ENCODE measurements around the gene TPX2.

The TPX2 gene

DNA sequence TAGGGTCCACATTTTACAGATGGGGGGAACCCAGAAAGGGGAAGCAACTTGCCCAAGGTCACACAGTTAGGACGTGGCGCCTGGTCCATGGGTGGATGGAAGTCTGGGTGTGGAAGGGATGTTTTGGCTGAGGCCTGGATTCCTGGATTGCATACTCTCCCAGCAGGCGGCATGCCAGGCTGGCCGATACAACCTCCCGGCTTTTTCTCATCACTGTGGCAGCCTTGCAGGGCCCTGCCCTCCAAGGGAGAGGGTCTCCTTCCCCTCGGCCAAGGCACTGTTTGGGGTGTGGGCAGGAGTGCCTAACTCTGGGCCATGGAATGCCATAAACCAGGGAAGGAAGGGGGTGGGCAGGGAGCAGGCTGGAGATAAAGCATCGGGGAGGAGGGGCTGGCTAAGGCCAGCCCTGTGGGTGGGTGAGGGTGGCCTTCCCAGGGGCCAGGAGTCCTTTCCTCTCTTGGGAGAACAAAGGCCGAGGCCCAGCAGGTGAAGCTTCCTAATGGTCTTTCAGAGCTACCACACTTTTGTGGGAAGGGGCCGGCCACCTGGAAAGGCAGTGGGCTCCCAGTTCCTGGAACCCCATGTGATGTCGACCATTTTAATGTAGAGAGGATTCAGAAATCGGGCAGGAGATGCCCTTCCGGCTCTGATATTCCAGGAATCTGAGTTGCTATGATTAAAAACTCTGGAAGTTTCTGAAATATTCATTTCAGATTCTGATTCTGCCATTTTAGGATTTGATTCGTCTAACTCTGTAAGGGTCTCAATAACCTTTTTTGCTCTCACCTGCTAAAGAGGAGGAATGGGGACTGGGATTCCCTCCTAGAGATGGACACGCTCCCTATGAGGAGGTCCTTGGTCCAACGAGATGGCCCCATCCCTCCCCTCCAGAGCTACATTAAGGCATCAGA, 102.1 kb downstream of the TPX2 start:
- peaks cover 19% of the 10 kb centered on the region for H3K4me1 Mint-ChIP-seq (ENCODE audit: low read depth)
- H3K4me3 Mint-ChIP-seq, result no peak overlapping the region
- H3K27ac Mint-ChIP-seq, result no peak overlapping the region
- H3K9me3 Mint-ChIP-seq, result no peaks in the 10 kb centered on the region
- no peaks in the 10 kb centered on the region for H3K36me3 Mint-ChIP-seq (ENCODE audit: low read depth)
- H3K27me3 Mint-ChIP-seq, result peaks cover 33% of the 10 kb centered on the region
- intact Hi-C loops (cut with micrococcal nuclease), result no loop called here

GRCh38 chr20:31841928-31842327, 102.8 kb downstream of the TPX2 start:
- H3K36me3 Mint-ChIP-seq (ENCODE audit: low read depth), result no peaks in the 10 kb centered on the region
- H3K4me3 Mint-ChIP-seq, result no peak overlapping the region
- H3K27ac Mint-ChIP-seq, result no peak overlapping the region
- H3K9me3 Mint-ChIP-seq, result no peaks in the 10 kb centered on the region
- intact Hi-C loops (cut with micrococcal nuclease), result no loop called here
- H3K4me1 Mint-ChIP-seq (ENCODE audit: low read depth), result peaks cover 11% of the 10 kb centered on the region
- peaks cover 29% of the 10 kb centered on the region for H3K27me3 Mint-ChIP-seq

- Mint-ChIP-seq H3K36me3 (ENCODE audit: low read depth) (no peaks in the 10 kb centered on the region), H3K4me3 (no peak overlapping the region), H3K27me3 (peaks cover 28% of the 10 kb centered on the region), H3K4me1 (ENCODE audit: low read depth) (peaks cover 8% of the 10 kb centered on the region), H3K9me3 (no peaks in the 10 kb centered on the region), H3K27ac (no peak overlapping the region)
- intact Hi-C loops (cut with micrococcal nuclease), result no loop called here
Observed at GRCh38 chr20:31842471-31843157, 103.5 kb downstream of the TPX2 start.

DNA sequence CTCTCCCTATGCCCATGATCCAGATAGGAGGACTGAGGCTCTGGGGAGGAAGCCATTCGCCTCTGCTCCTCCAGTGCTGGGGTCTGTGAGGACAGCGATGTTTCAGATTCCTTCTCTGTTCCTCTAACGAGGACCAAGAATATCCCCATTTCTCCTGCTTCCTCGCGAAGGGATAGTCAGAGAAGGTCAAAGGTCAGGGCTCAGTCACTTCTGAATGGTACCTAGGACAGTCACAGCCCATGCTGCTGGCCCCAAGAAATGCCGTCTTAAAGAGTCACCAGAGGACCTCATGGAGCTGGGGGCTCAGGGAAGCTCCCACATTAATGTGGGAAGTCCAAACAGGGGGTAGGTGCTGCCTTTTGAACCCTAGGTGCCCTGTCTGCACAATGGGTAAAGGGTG, 104.2 kb downstream of the TPX2 start:
- intact Hi-C loops (cut with micrococcal nuclease), result no loop called here
- peaks cover 8% of the 10 kb centered on the region for H3K4me1 Mint-ChIP-seq (ENCODE audit: low read depth)
- H3K27me3 Mint-ChIP-seq, result peaks cover 28% of the 10 kb centered on the region
- H3K4me3 Mint-ChIP-seq, result no peak overlapping the region
- H3K9me3 Mint-ChIP-seq, result no peaks in the 10 kb centered on the region
- H3K27ac Mint-ChIP-seq, result no peak overlapping the region
- no peaks in the 10 kb centered on the region for H3K36me3 Mint-ChIP-seq (ENCODE audit: low read depth)

- H3K27me3 Mint-ChIP-seq, result peaks cover 34% of the 10 kb centered on the region
- no peaks in the 10 kb centered on the region for H3K9me3 Mint-ChIP-seq
- H3K36me3 Mint-ChIP-seq (ENCODE audit: low read depth), result no peaks in the 10 kb centered on the region
- H3K4me1 Mint-ChIP-seq (ENCODE audit: low read depth), result peaks cover 8% of the 10 kb centered on the region
- H3K27ac Mint-ChIP-seq, result no peak overlapping the region
- H3K4me3 Mint-ChIP-seq, result no peak overlapping the region
- intact Hi-C loops (cut with micrococcal nuclease), result no loop called here
Observed at GRCh38 chr20:31843881-31844280, 104.8 kb downstream of the TPX2 start.

DNA sequence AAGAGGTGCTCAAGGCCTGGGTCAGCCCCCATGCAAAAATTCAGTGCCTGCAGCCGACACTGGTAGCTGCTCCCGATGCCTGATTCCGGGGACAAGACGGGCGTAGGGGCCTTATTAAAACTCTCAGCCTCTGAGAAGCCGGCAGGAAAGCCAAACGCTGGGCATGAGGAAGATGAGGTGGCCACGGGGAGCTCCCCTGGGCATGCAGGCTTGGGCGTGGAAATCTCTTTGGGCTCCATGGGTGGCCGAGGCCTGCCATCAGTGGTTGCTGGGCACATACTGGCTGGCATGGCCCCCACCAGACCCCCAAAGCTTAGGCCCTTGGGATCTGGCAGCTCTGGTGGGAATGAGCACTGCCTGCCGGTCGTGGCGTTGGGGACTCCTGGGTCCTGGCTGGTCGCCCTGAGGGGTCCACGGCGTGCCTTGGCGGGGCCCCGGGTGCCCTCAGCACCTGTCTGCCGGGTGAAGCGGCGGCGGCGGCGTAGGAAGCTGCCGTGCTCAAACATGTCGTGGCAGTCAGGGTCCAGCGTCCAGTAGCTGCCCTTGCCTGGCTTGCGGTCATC, 105.7 kb downstream of the TPX2 start:
- H3K27me3 Mint-ChIP-seq, result peaks cover 44% of the 10 kb centered on the region
- H3K27ac Mint-ChIP-seq, result no peak overlapping the region
- H3K36me3 Mint-ChIP-seq (ENCODE audit: low read depth), result no peaks in the 10 kb centered on the region
- H3K4me1 Mint-ChIP-seq (ENCODE audit: low read depth), result peaks cover 8% of the 10 kb centered on the region
- no peak overlapping the region for H3K4me3 Mint-ChIP-seq
- intact Hi-C loops (cut with micrococcal nuclease), result no loop called here
- no peaks in the 10 kb centered on the region for H3K9me3 Mint-ChIP-seq

GRCh38 chr20:31845300-31845863, 106.3 kb downstream of the TPX2 start, which contains the start of gene FOXS1:
Gene FOXS1 (minus strand): TSS chr20:31845604. CDS start chr20:31845542, 62 bp downstream.
- H3K36me3 Mint-ChIP-seq (ENCODE audit: low read depth), result no peaks in the 10 kb centered on the region
- no peak within 1 kb of the TSS for H3K4me3 Mint-ChIP-seq
- H3K4me1 Mint-ChIP-seq (ENCODE audit: low read depth), result peaks cover 8% of the 10 kb centered on the region
- H3K9me3 Mint-ChIP-seq, result no peaks in the 10 kb centered on the region
- H3K27me3 Mint-ChIP-seq, result peaks cover 48% of the 10 kb centered on the region
- H3K27ac Mint-ChIP-seq, result no peak within 1 kb of the TSS
- intact Hi-C loops (cut with micrococcal nuclease), result no loop called here

DNA sequence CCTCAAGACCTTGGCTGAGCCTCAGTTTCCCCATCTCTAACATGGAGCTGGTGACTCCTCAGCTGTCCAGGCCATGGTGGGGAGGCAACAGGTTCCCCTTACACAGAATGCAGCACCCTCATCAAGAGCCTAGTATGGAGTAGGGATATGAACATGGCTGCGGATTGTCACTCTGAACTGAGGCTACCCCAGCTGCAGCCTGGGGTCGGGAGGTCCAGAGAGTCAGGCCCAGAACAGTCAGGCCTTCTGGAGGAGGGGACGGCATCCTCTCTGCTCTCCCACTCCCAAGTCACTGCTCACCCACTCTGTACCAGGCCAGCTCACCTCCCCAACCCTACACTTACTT, 107.7 kb downstream of the TPX2 start:
- H3K27me3 Mint-ChIP-seq, result peaks cover 51% of the 10 kb centered on the region
- no peaks in the 10 kb centered on the region for H3K36me3 Mint-ChIP-seq (ENCODE audit: low read depth)
- H3K4me3 Mint-ChIP-seq, result no peak overlapping the region
- H3K9me3 Mint-ChIP-seq, result no peaks in the 10 kb centered on the region
- intact Hi-C loops (cut with micrococcal nuclease), result loop anchor here (1.0 kb wide), 1 partner anchor 23 kb away; no protein-coding TSS in a partner anchor
- H3K4me1 Mint-ChIP-seq (ENCODE audit: low read depth), result peaks cover 8% of the 10 kb centered on the region
- no peak overlapping the region for H3K27ac Mint-ChIP-seq

DNA sequence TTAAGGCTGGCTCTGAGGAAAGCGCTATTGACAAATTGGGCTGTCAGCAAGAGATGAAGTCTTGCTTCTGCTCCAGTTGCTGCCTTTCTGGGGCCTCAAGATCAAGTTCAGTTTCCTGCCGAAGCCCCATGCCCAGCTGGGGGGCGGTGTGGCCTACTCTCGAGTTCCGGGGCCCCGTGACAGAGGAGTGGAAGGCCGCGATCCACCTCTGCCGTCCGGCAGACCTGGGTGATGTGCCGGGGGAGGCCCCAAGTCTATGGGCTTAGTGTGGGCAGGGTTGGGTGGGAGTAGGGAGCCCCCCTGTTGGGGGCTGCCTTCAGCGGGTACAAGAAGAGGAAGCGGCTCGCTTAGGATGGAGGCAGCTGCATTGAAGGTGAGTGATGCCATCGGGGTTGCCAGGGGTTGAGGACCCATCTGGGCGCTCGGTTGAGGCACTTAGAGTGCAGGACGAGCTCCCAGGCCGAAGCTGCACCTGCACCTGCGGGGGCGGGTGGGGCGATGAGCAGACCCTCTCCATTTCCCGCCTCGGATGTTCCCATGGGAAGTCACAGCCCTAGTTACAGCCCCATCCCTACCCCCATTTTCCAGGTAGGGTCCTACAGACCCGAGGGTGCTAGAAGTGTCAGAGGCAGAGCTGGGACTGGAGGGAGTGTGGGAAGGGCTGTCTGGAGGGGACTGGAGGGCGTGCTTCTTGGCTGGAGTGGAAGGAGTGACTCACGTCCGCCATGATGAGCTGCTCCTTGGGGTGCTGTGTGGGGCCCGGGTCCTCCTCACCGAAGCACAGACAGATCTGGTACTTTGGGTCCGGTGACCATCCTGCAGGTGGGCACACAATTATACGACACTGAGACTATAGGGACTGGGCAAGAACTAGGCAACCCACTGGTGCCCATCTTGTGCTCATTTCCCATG, 109.3 kb downstream of the TPX2 start:
- intact Hi-C loops (cut with micrococcal nuclease), result no loop called here
- Mint-ChIP-seq H3K27ac (no peak overlapping the region), H3K9me3 (no peaks in the 10 kb centered on the region), H3K4me1 (ENCODE audit: low read depth) (peaks cover under 1% of the 10 kb centered on the region), H3K36me3 (ENCODE audit: low read depth) (no peaks in the 10 kb centered on the region), H3K4me3 (no peak overlapping the region), H3K27me3 (peaks cover 44% of the 10 kb centered on the region)

DNA sequence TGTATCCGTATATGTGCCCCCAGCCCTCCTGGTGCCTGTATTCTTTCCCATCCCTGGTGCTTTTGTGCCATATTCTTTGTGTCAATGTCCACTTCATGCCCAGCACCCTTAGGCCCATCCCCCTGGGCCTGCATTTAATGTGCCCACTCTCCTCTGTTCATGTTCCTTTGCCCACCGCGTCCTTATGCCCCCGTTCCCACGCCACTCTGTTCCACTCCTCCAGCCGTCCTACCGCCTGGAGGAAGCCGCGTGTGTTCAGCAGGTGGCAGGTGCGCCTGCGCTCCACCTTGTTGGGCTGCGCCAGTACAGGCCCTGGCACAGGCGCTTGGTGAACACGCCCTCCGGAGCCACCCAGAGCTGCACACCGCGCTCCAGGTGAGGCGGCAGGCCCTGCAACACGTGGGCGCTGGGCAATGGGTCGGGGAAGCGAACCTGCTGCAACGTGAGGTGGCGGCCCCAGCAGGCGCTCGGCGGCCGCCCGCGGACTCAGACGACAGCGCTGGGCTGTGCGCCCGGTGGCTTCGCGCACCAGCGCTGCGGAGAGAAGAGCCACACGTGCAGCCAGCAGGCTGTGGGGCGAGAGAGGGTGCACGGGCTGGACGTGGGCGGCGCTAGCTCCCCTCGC, 110.3 kb downstream of the TPX2 start:
- Mint-ChIP-seq H3K9me3 (no peaks in the 10 kb centered on the region), H3K36me3 (ENCODE audit: low read depth) (no peaks in the 10 kb centered on the region), H3K27ac (no peak overlapping the region), H3K4me1 (ENCODE audit: low read depth) (no peaks in the 10 kb centered on the region), H3K27me3 (peaks cover 36% of the 10 kb centered on the region), H3K4me3 (no peak overlapping the region)
- intact Hi-C loops (cut with micrococcal nuclease), result no loop called here

All from dendritic cell treated with granulocyte-macrophage colony-stimulating factor and Interleukin-4, amounts not matched to agents 40 ng/mL and 50 ng/mL, for 4 days (primary cell).